ENCODE results near the gene TPSAB1.
"Not testable (repeated sequence)": the region's sequence is repeated elsewhere in the genome, so short reads cannot be mapped to it uniquely, and the experiment has no call there.

Gene TPSAB1

GRCh38 chr16:1240436-1240835 is at the start of gene TPSAB1:
TSS of gene TPSAB1 (plus strand) at chr16:1240705. CDS start at chr16:1240939, 234 bp downstream.
- not testable (repeated sequence) for DNase-seq (ENCODE audit: insufficient read length, low spot score); FAIRE-seq

GRCh38 chr16:1190789-1191188 is 49.7 kb upstream of the TPSAB1 start:
- DNase-seq (ENCODE audit: insufficient read length, low spot score); FAIRE-seq: not testable (repeated sequence)

- DNase-seq (ENCODE audit: insufficient read length, low spot score) (no peak), FAIRE-seq (no peak)
- TF ChIP-seq CTCF (IDR thresholded peaks at IDR 0.05; ENCODE audit: insufficient read depth, missing control alignments): no peak
Measured at GRCh38 chr16:1192384-1193073, 48.0 kb upstream of the TPSAB1 start.

GRCh38 chr16:1193143-1193824 is 47.2 kb upstream of the TPSAB1 start:
- TF ChIP-seq CTCF (IDR thresholded peaks at IDR 0.05; ENCODE audit: insufficient read depth, missing control alignments): peak; percentile 8
- no peak for FAIRE-seq
- no peak for DNase-seq (ENCODE audit: insufficient read length, low spot score)

- FAIRE-seq: no peak
- DNase-seq (ENCODE audit: insufficient read length, low spot score): no peak
- TF ChIP-seq CTCF (IDR thresholded peaks at IDR 0.05; ENCODE audit: insufficient read depth, missing control alignments): no peak
Measured at GRCh38 chr16:1193825-1194581, 46.5 kb upstream of the TPSAB1 start.

GRCh38 chr16:1194665-1195392 is 45.7 kb upstream of the TPSAB1 start:
- FAIRE-seq (no peak), DNase-seq (ENCODE audit: insufficient read length, low spot score) (no peak)
- peak; percentile 52 for TF ChIP-seq CTCF (IDR thresholded peaks at IDR 0.05; ENCODE audit: insufficient read depth, missing control alignments)

GRCh38 chr16:1195393-1195666 is 45.2 kb upstream of the TPSAB1 start:
- FAIRE-seq (no peak), DNase-seq (ENCODE audit: insufficient read length, low spot score) (no peak)
- no peak for TF ChIP-seq CTCF (IDR thresholded peaks at IDR 0.05; ENCODE audit: insufficient read depth, missing control alignments)
